Activated B cell treated with CpG ODN at 0.5 μM for 24 hours (primary cell): ENCODE results near the gene DYNLT3. TPM values are rescaled to one million over a fixed set of nuclear protein-coding genes. Genes with fewer than 3 reads are reported as not detected.

Experiments used
- ATAC-seq: fragments of 200-7000 bp; cut with Tn5 transposase; one replicate; pipeline ENCODE4 v1.10.0; 2021; ENCODE audit warnings: low read depth, mild to moderate bottlenecking, moderate library complexity
- CTCF ChIA-PET: fragments of 350-600 bp; sonication (Branson Sonifier 250); formaldehyde crosslinking; loops from one replicate; lab custom pipeline; 2021; ENCODE audit warnings: antibody characterized with exemption; lab: Charles Lee
- POLR2A ChIA-PET: fragments of 350-600 bp; sonication (Branson Sonifier 250); formaldehyde crosslinking; loops from one replicate; lab custom pipeline; 2021; ENCODE audit warnings: antibody characterized with exemption; lab: Charles Lee
- DNase-seq: peaks from one replicate; pipeline ENCODE4 v3.0.0; 2022
- H3K27ac Mint-ChIP-seq: one replicate; pipeline ENCODE4 v1.8.0; 2020; ENCODE audit warnings: mixed read lengths
- H3K27me3 Mint-ChIP-seq: one replicate; pipeline ENCODE4 v1.8.0; 2021; ENCODE audit warnings: mixed read lengths
- H3K36me3 Mint-ChIP-seq: one replicate; pipeline ENCODE4 v1.8.0; 2021; ENCODE audit warnings: low read depth, mixed read lengths
- H3K4me1 Mint-ChIP-seq: one replicate; pipeline ENCODE4 v1.8.0; 2021; ENCODE audit warnings: mixed read lengths
- H3K4me3 Mint-ChIP-seq: one replicate; pipeline ENCODE4 v1.8.0; 2020; ENCODE audit warnings: mild to moderate bottlenecking, mixed read lengths
- H3K9me3 Mint-ChIP-seq: one replicate; pipeline ENCODE4 v1.8.0; 2020; ENCODE audit warnings: mixed read lengths
- intact Hi-C: fragments of 100-400 bp; cut with micrococcal nuclease; formaldehyde crosslinking; loops from one replicate; pipeline ENCODE4 v1.15.1; 2024
- total RNA-seq: library from RNA; stranded (reverse); gene quantifications from 2 replicates; pipeline ENCODE4 v1.2.3, GENCODE V29; 2022
- TF ChIP-seq, protein P1 (sequence below): fragments of 200-600 bp; IDR thresholded peaks from one replicate; pipeline ENCODE4 v1.8.0; 2022; ENCODE audit warnings: antibody characterized with exemption, mild to moderate bottlenecking

Gene DYNLT3
- total RNA-seq, 1 donor from 2014 or later: 19.1 TPM

DNA sequence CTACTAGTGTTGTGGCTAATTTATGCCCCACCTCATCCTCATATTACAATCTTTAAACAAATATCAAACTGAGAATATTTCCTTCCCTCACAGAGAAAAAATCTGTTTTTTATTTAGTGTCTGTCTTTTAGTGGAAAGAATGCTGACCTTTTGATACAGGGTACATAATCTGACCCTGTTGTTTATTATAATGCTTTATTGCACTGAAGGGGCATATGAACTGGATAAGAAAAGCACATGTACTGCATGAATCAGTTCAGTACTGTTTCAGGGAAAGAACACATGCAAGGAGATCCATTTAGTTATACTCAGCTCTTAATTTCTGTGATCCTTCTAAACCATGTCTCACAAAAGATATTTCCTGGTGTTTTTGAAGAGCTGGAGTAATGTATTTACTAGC lies 15.5 kb upstream of the DYNLT3 start:
- intact Hi-C loops: no loop called here
- TF ChIP-seq, protein P1, sequence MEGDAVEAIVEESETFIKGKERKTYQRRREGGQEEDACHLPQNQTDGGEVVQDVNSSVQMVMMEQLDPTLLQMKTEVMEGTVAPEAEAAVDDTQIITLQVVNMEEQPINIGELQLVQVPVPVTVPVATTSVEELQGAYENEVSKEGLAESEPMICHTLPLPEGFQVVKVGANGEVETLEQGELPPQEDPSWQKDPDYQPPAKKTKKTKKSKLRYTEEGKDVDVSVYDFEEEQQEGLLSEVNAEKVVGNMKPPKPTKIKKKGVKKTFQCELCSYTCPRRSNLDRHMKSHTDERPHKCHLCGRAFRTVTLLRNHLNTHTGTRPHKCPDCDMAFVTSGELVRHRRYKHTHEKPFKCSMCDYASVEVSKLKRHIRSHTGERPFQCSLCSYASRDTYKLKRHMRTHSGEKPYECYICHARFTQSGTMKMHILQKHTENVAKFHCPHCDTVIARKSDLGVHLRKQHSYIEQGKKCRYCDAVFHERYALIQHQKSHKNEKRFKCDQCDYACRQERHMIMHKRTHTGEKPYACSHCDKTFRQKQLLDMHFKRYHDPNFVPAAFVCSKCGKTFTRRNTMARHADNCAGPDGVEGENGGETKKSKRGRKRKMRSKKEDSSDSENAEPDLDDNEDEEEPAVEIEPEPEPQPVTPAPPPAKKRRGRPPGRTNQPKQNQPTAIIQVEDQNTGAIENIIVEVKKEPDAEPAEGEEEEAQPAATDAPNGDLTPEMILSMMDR: no peak
- ChIA-PET CTCF (no interaction called here), POLR2A (no interaction called here)
- ATAC-seq: no peak
- Mint-ChIP-seq H3K36me3 (no peaks in the 10 kb centered on the region), H3K4me1 (peaks cover 3% of the 10 kb centered on the region), H3K27me3 (peaks cover 3% of the 10 kb centered on the region), H3K4me3 (no peak overlapping the region), H3K27ac (no peak overlapping the region), H3K9me3 (no peaks in the 10 kb centered on the region)
- no peak for DNase-seq

- no peaks in the 10 kb centered on the region for H3K36me3 Mint-ChIP-seq
- TF ChIP-seq, protein P1: no peak
- no peak overlapping the region for H3K4me3 Mint-ChIP-seq
- CTCF ChIA-PET: no interaction called here
- intact Hi-C loops: no loop called here
- H3K27me3 Mint-ChIP-seq: peaks cover 3% of the 10 kb centered on the region
- H3K9me3 Mint-ChIP-seq: no peaks in the 10 kb centered on the region
- H3K4me1 Mint-ChIP-seq: no peaks in the 10 kb centered on the region
- POLR2A ChIA-PET: no interaction called here
- no peak for ATAC-seq
- no peak overlapping the region for H3K27ac Mint-ChIP-seq
- no peak for DNase-seq
These were observed 13.3 kb upstream of the DYNLT3 start for GRCh38 chrX:37860721-37861120.

DNA sequence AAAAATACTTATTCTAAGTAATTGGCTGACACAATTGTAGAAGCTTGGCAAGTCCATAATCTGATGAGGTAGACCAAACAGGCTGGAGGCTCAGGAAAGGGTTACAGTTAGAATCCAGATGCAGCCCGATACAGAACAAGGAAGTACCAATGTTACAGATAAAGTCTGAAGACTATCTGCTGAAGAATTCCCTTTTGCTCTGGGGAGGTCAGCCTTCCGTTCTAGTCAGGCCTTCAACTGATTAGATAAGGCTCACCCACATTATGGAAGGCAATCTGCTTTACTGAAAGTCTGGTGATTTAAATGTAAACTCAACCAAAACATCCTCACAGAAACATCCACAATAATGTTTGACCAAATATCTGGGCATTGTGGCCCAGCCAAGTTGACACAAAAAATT lies 7.4 kb upstream of the DYNLT3 start:
- no peak for DNase-seq
- POLR2A ChIA-PET: no interaction called here
- no peaks in the 10 kb centered on the region for H3K27me3 Mint-ChIP-seq
- no peaks in the 10 kb centered on the region for H3K4me1 Mint-ChIP-seq
- H3K9me3 Mint-ChIP-seq: no peaks in the 10 kb centered on the region
- intact Hi-C loops: no loop called here
- no peaks in the 10 kb centered on the region for H3K36me3 Mint-ChIP-seq
- TF ChIP-seq, protein P1: no peak
- no peak overlapping the region for H3K27ac Mint-ChIP-seq
- no peak overlapping the region for H3K4me3 Mint-ChIP-seq
- no peak for ATAC-seq
- CTCF ChIA-PET: no interaction called here

DNA sequence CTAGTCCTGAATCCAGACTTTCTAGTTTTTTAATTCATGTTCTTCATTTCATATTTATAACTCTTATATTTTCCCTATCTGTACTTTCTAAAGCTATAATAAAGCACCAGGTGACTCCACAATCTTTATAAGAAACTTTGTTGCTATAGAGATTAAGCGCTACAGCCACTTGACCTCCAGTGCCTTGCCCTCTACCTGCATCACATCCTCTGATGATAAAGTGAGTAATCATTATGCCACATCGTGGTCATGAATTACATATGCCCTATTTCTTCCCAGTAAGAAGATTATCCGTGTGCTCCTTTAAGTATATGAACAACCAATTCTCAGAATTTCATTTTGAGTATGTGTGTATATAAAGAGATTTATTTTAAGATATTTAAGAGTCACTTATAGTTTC lies 6.8 kb upstream of the DYNLT3 start:
- intact Hi-C loops: no loop called here
- H3K27me3 Mint-ChIP-seq: no peaks in the 10 kb centered on the region
- CTCF ChIA-PET: no interaction called here
- no peak overlapping the region for H3K4me3 Mint-ChIP-seq
- H3K4me1 Mint-ChIP-seq: no peaks in the 10 kb centered on the region
- no peak for DNase-seq
- POLR2A ChIA-PET: no interaction called here
- no peak for ATAC-seq
- TF ChIP-seq, protein P1: no peak
- no peaks in the 10 kb centered on the region for H3K36me3 Mint-ChIP-seq
- H3K9me3 Mint-ChIP-seq: no peaks in the 10 kb centered on the region
- H3K27ac Mint-ChIP-seq: no peak overlapping the region

- intact Hi-C loops: loop anchor here (1.0 to 10.0 kb wide), 5 partner anchors 23 to 480 kb away; partner anchors contain the start of genes RPGR and XK
- TF ChIP-seq, protein P1: no peak
- Mint-ChIP-seq H3K9me3 (no peaks in the 10 kb centered on the region), H3K36me3 (peaks cover 6% of the 10 kb centered on the region), H3K27me3 (no peaks in the 10 kb centered on the region), H3K27ac (peak overlapping the region; percentile 86), H3K4me1 (peaks cover 20% of the 10 kb centered on the region), H3K4me3 (peak overlapping the region; percentile 81)
- ChIA-PET POLR2A (interaction anchor here (1.1 kb wide), 1 partner anchor 101 kb away, joined by 3 read pairs; no protein-coding TSS in a partner anchor), CTCF (no interaction called here)
- DNase-seq: no peak
- ATAC-seq: no peak
These were observed 394 bp upstream of the DYNLT3 start for GRCh38 chrX:37847733-37848197.
